CMK (cell line): ENCODE measurements around the gene AADAT.

Experiments
- DNase-seq: peaks from one replicate; pipeline ENCODE4 v3.0.0-alpha.2; 2010; ENCODE audit warnings: low read depth

The AADAT gene

GRCh38 chr4:170033999-170034398 lies 55.8 kb downstream of the AADAT start:
- DNase-seq: no peak

GRCh38 chr4:170030121-170030520 lies 59.6 kb downstream of the AADAT start:
- no peak for DNase-seq

- DNase-seq: peak; percentile 91
Measured at GRCh38 chr4:170027181-170027829, 62.5 kb downstream of the AADAT start.

- peak; percentile 58 for DNase-seq
Measured at GRCh38 chr4:170026253-170027021, 63.3 kb downstream of the AADAT start, which contains the start of gene MFAP3L. Gene MFAP3L, minus strand, starts transcription at chr4:170026395. Its CDS starts 20,518 bp downstream, at chr4:170005877.

GRCh38 chr4:170025523-170026252 lies 64.1 kb downstream of the AADAT start:
- DNase-seq: no peak

GRCh38 chr4:170022211-170022610 lies 67.5 kb downstream of the AADAT start:
- DNase-seq: no peak

- no peak for DNase-seq
Measured at GRCh38 chr4:170017252-170017651, 72.5 kb downstream of the AADAT start.

- DNase-seq: no peak
Measured at GRCh38 chr4:170015285-170015684, 74.5 kb downstream of the AADAT start.

GRCh38 chr4:170014359-170015011 lies 75.3 kb downstream of the AADAT start:
- no peak for DNase-seq

GRCh38 chr4:170012629-170012958 lies 77.2 kb downstream of the AADAT start:
- no peak for DNase-seq

GRCh38 chr4:170011921-170012628 lies 77.7 kb downstream of the AADAT start:
- no peak for DNase-seq
